HG03575 (cell line): Measurements from ENCODE around the gene ABCA7.

ENCODE experiments used
- ATAC-seq: cut with Tn5 transposase; IDR thresholded peaks from one replicate; pipeline ENCODE4 v1.9.1; 2021; ENCODE audit not compliant: unreplicated experiment, insufficient number of reproducible peaks, low FRiP score; ENCODE audit errors: extremely low read depth

ABCA7 gene

GRCh38 chr19:1050989-1051788, 11.3 kb downstream of the ABCA7 start:
- no peak for ATAC-seq

GRCh38 chr19:1051791-1052190, 11.9 kb downstream of the ABCA7 start:
- no peak for ATAC-seq

DNA sequence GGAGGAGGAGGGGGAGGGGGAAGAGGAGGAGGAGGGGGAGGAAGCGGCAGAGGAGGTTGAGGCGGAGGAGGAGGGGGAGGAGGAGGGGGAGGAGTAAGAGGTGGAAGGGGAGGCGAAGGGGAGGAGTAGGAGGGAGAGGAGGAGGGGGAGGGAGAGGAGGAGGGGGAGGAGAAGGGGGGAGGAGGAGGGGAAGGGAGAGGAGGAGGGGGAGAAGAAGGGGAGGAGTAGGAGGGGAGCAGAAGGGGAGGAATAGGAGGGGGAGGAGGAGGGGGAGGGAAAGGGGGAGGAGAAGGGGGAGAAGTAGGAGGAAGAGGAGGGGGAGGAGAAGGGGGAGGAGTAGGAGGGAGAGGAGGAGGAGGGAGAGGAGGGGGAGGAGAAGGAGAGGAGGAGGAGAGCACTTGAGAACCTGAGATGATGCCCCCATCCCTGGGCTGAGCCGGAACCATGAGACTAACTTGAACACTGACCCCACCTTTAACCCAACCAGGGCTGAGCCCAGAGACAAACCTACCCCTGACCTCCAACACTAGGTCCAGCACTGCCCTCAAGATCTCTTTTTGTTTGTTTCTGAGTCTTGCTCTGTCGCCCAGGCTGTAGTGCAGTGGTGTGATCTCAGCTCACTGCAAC, 12.6 kb downstream of the ABCA7 start:
- ATAC-seq: no peak

DNA sequence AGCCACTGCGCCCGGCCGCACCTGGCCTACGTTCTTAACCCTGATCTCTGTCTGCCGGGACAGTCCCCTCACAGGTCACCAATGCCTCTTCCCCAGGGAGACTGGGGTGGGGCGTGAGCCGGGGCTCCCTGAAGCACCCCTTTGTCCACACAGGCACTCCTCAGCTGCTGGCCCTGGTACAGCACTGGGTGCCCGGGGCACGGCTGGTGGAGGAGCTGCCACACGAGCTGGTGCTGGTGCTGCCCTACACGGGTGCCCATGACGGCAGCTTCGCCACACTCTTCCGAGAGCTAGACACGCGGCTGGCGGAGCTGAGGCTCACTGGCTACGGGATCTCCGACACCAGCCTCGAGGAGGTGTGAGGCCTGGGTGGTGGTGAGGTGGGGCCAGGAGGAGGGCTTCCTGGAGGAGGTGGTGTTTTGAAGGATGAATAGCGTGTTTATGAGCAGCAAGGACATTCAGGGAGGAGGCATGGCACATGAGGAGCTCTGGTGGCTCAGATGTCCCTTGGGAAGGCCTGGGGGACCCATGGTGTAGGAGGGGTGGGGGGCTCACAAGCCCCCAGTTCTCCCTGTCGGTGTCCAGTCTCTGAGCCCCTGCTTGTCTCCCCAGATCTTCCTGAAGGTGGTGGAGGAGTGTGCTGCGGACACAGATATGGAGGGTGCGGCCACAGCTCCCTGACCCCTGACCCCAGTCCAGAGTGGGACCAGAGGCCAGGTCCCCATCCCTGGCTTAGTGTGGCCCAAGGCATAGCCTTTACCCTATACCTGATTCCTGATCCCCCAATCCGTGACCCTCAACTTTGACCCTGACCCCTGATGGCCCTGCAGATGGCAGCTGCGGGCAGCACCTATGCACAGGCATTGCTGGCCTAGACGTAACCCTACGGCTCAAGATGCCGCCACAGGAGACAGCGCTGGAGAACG, 13.5 kb downstream of the ABCA7 start:
- ATAC-seq: no peak

DNA sequence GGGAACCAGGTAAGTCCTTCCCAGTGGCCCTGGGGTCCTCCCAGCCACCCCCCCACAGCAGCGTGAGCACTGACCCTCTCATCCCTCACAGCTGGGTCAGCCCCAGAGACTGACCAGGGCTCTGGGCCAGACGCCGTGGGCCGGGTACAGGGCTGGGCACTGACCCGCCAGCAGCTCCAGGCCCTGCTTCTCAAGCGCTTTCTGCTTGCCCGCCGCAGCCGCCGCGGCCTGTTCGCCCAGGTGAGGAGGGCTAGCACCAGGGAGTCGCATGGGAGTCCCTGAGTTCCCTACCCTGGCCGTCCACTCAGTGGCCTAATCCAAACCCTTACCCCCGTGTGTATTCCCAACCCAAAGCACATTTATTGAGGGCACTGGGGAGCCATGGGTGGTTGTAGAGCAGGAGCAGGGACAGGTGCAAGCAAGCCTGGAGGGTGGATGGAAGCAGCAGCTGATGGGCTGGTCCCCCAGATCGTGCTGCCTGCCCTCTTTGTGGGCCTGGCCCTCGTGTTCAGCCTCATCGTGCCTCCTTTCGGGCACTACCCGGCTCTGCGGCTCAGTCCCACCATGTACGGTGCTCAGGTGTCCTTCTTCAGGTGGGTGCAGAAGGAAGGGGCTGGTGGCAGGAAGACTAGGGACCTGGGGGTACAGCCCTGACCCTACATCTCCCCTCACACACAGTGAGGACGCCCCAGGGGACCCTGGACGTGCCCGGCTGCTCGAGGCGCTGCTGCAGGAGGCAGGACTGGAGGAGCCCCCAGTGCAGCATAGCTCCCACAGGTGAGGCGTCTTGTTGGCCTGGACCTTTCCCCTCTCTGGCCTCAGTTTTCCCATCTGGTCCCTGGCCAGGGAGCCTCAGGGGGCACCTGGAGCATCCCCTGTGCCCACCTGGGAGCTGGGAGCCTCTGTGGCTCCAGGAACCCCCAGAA, 14.5 kb downstream of the ABCA7 start:
- ATAC-seq: no peak

DNA sequence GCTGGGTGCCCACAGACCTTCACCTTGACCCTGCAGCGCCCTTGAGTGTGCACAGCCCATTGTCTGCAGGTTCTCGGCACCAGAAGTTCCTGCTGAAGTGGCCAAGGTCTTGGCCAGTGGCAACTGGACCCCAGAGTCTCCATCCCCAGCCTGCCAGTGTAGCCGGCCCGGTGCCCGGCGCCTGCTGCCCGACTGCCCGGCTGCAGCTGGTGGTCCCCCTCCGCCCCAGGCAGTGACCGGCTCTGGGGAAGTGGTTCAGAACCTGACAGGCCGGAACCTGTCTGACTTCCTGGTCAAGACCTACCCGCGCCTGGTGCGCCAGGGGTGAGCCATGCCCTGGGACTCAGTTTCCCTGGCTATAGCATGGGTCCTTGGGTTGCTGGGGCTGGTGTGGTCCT, 15.1 kb downstream of the ABCA7 start:
- ATAC-seq: no peak

- ATAC-seq: no peak
Measured at GRCh38 chr19:1055886-1056620, 16.1 kb downstream of the ABCA7 start.

- ATAC-seq: no peak
Measured at GRCh38 chr19:1057176-1057855, 17.4 kb downstream of the ABCA7 start.

GRCh38 chr19:1058112-1058511, 18.2 kb downstream of the ABCA7 start:
- no peak for ATAC-seq

GRCh38 chr19:1060689-1061088, 20.8 kb downstream of the ABCA7 start:
- no peak for ATAC-seq

DNA sequence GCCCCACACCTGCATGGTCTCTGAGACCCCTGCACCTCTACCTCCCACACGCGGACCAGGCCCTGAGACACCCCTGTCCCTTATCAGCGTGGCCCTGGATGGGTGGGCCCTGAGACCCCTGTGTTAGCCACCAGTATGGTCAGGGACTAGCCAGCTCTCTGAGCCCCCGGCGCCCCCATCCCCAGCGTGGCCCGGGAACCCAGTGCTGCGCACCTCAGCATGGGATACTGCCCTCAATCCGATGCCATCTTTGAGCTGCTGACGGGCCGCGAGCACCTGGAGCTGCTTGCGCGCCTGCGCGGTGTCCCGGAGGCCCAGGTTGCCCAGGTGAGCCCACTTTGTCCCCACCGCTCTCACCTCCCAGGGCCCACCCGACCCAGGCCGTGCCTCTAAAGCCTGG, 22.1 kb downstream of the ABCA7 start:
- ATAC-seq: no peak

DNA sequence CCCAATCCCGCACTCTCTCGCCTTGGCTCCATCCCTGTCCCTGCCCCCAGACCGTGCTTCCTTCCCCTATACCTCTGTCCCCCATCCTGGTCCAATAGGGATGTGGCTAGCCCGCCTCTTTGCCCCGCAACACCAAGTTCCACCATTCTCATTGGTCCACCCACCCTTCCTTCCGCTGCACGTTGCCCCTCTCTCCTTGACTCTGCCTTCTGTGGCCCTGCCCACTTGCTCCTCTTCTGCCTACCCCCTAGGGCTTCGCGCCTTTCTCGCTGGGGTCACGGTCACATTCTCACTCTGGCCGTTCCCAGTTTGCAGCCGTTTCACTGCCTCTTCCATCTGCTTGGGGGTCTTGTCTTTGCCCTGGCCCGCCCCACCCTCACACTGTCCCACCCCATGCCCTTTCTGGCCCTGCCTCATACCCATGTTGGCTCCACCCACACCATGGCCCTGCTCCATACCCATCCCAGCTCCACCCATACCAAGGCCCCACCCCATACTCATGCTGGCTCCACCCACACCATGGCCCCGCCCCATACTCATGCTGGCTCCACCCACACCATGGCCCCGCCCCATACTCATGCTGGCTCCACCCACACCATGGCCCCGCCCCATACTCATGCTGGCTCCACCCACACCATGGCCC, 22.6 kb downstream of the ABCA7 start:
- no peak for ATAC-seq

DNA sequence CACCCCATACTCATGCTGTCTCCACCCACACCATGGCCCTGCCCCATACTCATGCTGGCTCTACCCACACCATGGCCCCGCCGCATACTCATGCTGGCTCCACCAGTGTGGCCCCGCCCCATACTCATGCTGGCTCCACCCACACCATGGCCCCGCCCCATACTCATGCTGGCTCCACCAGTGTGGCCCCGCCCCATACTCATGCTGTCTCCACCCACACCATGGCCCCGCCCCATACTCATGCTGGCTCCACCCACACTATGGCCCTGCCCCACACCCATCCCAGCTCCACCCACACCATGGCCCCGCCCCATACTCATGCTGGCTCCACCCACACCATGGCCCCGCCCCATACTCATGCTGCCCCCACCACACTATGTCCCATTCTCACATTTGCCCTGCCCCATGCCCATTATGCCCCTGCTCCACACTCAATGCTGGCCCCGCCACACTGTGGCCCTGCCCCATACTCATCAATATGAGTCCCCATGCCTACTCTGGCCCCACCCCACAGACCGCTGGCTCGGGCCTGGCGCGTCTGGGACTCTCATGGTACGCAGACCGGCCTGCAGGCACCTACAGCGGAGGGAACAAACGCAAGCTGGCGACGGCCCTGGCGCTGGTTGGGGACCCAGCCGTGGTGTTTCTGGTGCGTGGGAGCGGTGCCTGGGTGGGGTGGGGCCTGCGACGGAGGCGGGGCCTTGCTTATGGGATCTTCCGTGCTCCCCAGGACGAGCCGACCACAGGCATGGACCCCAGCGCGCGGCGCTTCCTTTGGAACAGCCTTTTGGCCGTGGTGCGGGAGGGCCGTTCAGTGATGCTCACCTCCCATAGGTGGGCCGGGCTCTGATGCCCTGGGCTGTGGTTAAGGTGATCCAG, 23.4 kb downstream of the ABCA7 start:
- ATAC-seq: no peak

DNA sequence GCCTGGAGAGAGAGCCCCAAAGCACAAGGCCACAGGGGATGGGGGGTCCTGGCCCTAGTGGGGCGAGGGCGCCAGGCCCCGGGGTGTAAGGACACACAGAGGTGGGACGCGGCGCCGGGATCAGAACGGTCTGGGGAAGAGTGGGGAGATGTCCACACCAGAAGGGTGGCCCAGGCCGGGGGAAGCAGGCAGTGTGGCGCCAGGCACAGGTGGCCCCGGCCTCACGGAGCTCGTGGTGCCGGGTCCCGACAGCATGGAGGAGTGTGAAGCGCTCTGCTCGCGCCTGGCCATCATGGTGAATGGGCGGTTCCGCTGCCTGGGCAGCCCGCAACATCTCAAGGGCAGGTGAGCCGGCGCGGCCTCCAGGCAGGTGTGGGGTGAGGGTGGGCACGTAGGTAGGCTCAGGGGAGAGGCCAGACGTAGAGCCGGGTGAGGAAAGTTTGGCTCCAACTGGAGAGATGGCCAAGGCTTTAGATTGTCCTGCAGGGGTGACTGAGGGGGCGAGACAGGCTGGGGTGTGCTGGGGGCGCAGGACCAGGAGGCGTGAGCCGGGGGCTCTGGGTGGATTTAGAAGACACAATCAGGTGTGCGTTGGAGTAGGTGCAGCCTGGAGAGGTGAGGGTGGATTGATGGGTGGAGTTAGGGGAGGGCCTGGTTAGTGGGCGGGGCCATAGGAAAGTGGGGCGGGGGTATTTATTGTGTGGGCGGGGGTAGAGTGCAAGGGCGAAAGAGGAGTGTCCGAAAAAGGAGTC, 24.2 kb downstream of the ABCA7 start:
- no peak for ATAC-seq
